ENCODE measurements around the gene IRF6.

Gene IRF6

DNA sequence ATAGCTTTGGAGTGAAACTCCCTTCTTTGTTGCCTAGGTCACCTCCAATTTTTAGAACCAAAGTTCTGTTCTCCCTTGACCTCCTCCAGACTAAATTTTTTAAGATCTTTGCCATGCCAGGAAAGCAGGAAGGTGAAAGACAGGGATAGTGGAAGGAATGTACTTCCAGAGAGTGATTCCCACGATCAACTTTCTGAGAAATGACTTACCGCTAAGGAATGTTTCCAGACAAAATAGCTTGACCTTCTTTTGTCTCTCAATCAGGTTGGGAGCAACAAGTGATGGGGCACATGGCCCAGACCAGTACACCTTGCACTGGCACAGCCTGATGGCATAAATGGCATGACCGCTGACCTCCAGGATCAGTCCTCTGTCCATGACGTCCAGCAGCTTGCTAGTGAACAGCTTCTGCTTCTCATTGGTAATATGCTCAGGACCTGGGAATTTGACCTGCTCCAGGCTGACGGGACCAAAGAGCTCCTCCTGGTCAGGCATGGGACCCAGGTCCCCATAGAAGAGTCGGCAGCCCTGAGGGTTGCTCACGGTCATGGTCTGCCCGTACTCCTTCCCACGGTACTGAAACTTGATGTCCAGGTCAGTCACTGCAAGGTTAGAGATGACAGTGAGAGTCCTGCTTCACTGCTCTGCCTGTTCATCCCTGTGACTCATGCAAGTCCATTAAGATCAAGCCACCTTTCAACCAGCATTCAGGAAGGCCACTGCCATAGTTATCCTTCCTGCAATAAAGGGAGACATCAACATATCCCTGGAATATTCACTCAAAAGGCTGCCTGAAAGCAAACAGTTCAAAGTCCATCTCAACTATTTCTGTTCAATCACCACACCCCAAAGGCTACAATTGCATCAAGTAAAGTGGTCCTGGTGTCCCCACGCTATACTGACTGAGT lies 15.4 kb downstream of the IRF6 start:
- no peak for DNase-seq (ENCODE audit: low read depth)

DNA sequence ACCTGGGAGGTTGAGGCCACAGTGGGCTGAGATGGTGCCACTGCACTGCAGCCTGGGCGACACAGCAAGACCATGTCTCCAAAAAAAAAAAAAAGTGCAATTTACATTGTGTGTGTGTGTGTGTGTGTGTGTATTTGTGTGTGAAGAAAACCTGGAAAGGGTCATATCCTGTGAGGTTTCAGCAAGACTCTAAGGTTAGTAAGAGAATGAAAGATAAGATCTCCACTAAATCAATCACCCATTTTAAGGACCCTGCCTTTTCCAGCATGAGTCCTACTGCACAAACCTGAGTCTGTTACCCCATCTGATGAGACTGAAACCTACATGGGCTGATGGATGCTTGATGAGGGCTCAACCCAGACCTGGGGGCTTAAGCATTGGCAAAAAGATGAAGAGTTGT lies 16.7 kb downstream of the IRF6 start:
- no peak for DNase-seq (ENCODE audit: low read depth)

DNA sequence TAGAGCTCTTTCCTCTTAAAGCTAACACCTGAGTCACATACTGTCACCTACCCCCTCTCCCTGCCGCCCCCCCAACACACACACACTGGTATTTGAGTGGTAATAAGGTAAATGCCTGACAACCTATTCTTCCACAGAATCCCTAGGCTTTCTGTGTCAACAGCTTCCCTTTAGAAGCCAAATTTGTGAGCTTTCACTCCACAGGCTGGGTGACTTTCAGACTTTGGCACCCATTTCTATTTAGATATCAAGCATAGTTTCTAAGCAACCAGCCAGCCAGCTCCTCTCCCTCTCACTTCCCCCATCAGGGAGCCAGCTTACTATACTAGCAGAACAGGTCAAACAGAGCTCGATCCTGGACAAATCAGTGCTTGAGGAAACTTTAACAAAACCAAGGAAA lies 18.4 kb downstream of the IRF6 start:
- no peak for DNase-seq (ENCODE audit: low read depth)

GRCh38 chr1:209786146-209786545 lies 19.8 kb downstream of the IRF6 start:
- DNase-seq (ENCODE audit: low read depth) = no peak

- no peak for DNase-seq (ENCODE audit: low read depth)
Observed at GRCh38 chr1:209785592-209785991, 20.4 kb downstream of the IRF6 start.

GRCh38 chr1:209784265-209785169 lies 21.4 kb downstream of the IRF6 start, which contains the start of gene C1orf74:
C1orf74 (minus strand) TSS chr1:209784559; CDS start chr1:209783634, 925 bp downstream.
- peak; percentile 95 for DNase-seq (ENCODE audit: low read depth)

GRCh38 chr1:209783386-209783785 lies 22.6 kb downstream of the IRF6 start:
- DNase-seq (ENCODE audit: low read depth) = no peak

GRCh38 chr1:209780268-209780667 lies 25.7 kb downstream of the IRF6 start:
- DNase-seq (ENCODE audit: low read depth) = no peak

GRCh38 chr1:209778102-209778501 lies 27.8 kb downstream of the IRF6 start:
- DNase-seq (ENCODE audit: low read depth) = no peak

DNA sequence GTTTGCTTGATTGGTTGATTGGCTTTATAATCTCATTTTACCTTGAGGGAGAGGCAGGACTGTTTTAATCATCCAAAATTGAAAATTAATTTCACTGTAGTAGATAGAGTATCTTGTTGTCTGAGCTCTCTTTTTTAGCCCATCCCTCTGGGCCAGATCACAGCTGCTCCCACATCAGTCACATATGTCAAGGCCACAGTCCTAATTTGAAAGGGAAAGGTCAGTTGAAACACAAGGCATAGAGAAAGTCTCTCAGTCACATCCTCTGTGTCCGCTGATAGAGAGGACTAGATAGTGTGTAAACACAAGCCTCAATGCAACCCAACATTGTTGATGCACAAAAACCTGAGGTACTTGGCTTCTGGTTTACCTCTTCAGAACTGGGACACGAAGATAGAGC lies 28.4 kb downstream of the IRF6 start:
- no peak for DNase-seq (ENCODE audit: low read depth)

DNA sequence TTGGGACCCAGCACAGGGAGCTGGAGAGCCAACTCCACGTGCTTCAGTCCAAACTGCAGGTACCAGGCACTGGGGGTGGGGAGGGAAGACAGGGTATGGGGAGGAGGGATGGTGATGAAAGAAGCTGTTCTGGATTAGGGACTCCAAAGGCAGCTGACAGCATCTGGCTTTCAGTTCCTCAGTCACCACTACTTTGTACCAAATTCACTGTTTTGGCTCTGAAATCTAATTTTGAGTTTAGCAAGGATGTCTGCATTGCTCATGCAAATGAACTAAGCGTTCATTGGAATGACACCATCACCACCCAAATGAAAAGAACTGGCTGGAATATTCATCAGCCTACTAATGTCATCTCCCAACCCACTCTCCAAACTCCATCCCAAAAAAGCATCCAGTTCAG lies 30.3 kb downstream of the IRF6 start:
- no peak for DNase-seq (ENCODE audit: low read depth)

GRCh38 chr1:209774592-209774991 lies 31.4 kb downstream of the IRF6 start:
- DNase-seq (ENCODE audit: low read depth) = no peak

- DNase-seq (ENCODE audit: low read depth) = no peak
Observed at GRCh38 chr1:209772126-209772525, 33.8 kb downstream of the IRF6 start.

GRCh38 chr1:209770636-209771415 lies 35.1 kb downstream of the IRF6 start:
- DNase-seq (ENCODE audit: low read depth) = no peak

GRCh38 chr1:209769971-209770370 lies 36.0 kb downstream of the IRF6 start:
- DNase-seq (ENCODE audit: low read depth) = no peak

- peak; percentile 36 for DNase-seq (ENCODE audit: low read depth)
Observed at GRCh38 chr1:209769171-209769904, 36.6 kb downstream of the IRF6 start.

DNA sequence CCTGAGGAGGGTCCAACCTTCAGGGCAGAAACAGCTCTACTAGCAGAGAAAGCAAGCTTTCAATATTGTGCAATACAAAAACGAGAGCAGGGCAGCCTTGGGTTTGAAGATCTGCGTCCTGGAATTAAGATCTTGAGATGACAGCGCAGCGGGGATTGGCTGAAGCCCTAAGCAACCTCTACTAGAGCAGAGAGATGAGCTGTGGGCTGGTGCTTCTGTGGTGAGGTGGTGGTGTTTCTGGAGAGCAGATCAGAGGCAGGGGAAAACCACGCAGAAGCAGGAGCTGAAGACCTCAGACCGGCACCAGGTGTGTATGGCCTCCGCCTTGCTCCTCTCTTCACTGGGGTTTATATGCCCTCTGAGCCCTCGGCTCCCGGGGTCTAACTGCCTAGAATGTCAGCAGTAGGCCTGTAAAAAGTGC lies 37.6 kb downstream of the IRF6 start:
- DNase-seq (ENCODE audit: low read depth) = no peak

- no peak for DNase-seq (ENCODE audit: low read depth)
Observed at GRCh38 chr1:209767706-209768105, 38.2 kb downstream of the IRF6 start.

GRCh38 chr1:209767096-209767495 lies 38.8 kb downstream of the IRF6 start:
- DNase-seq (ENCODE audit: low read depth) = no peak

DNA sequence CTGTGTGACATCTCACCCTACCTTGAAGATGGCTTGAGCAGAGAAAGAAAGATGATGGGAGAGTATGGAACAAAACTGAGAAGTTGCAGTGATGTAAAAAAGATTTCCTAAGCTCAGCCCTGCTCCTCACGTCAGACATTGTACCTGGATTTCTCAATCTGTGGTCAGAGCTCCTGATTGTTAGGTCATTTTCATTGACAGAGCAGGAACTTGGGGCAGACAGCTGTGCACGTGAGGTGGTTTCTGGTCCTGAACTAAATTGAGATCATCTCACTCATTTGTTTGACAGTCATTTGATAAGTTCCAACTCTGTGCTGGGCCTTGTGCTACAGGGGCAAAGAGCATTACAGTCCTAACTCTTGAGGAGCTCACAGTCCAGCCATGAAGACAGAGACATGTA lies 39.9 kb downstream of the IRF6 start:
- DNase-seq (ENCODE audit: low read depth) = no peak

DNA sequence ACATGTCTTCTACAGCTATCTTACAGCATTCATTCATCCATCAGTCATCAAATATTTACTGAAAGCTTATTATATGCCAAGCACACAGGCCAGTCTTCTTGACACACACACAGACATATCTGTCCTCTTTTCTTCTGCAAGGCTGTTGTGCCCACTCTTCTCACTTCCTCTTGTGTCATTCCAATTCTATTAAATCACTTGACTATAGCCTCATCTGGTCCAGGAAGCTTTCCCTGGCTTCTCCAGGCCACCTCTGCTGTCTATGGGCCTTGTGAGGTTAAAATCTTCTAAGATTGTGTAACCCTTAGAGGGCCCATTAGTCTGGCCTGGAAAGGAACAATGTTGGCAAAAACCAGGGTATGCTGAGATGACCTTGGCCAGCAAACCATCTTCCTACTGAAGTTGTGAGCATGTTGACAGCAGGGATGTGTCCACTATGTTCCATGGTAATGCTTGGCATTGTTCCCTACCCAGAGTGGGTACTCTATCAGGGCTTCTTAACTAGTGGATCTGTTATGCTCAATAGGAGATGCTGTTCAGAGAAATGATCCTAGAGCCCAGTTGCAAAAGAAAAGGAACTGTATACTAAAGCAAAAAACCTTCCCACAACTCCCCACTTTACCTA lies 44.8 kb downstream of the IRF6 start:
- DNase-seq (ENCODE audit: low read depth) = no peak

Data from fibroblast of the conjunctiva (primary cell).